ENCODE results near the gene PYY. TPM values are rescaled to one million over a fixed set of nuclear protein-coding genes. Genes with fewer than 3 reads are reported as not detected.

PYY gene
- total RNA-seq, 1 donor from 2014 or later, result not detected

DNA sequence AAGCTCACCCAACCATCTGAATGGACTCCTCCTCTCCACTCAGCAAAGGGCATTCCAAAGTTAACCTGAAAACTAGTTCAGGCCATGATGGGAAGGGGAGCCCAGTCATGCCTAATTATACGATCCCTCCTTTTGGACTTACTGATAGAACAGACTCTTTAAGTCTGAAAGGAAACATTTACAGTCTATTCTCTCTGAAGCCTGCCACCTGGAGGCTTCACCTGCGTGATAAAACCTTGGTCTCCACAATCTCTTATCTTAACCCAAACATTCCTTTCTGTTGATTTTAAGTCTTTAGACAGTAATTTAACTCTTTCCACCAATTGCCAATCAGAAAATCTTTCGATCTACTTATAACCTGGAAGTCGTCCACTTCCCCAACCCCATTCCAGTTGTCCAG is 37.4 kb downstream of the PYY start:
- TF ChIP-seq, protein P1, sequence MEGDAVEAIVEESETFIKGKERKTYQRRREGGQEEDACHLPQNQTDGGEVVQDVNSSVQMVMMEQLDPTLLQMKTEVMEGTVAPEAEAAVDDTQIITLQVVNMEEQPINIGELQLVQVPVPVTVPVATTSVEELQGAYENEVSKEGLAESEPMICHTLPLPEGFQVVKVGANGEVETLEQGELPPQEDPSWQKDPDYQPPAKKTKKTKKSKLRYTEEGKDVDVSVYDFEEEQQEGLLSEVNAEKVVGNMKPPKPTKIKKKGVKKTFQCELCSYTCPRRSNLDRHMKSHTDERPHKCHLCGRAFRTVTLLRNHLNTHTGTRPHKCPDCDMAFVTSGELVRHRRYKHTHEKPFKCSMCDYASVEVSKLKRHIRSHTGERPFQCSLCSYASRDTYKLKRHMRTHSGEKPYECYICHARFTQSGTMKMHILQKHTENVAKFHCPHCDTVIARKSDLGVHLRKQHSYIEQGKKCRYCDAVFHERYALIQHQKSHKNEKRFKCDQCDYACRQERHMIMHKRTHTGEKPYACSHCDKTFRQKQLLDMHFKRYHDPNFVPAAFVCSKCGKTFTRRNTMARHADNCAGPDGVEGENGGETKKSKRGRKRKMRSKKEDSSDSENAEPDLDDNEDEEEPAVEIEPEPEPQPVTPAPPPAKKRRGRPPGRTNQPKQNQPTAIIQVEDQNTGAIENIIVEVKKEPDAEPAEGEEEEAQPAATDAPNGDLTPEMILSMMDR (IDR thresholded peaks at IDR 0.05; ENCODE audit: borderline replicate concordance), result no peak
- H3K9me3 ChIP-seq (replicated peaks), result no peaks in the 10 kb centered on the region
- H3K36me3 ChIP-seq, result no peaks in the 10 kb centered on the region
- H3K27me3 ChIP-seq (ENCODE audit: low read depth), result no peaks in the 10 kb centered on the region
- intact Hi-C loops (cut with micrococcal nuclease), result no loop called here
- no peak overlapping the region for H3K4me3 ChIP-seq
- no peak for DNase-seq
- no peak overlapping the region for H3K27ac ChIP-seq (replicated peaks)
- peaks cover 18% of the 10 kb centered on the region for H3K4me1 ChIP-seq

DNA sequence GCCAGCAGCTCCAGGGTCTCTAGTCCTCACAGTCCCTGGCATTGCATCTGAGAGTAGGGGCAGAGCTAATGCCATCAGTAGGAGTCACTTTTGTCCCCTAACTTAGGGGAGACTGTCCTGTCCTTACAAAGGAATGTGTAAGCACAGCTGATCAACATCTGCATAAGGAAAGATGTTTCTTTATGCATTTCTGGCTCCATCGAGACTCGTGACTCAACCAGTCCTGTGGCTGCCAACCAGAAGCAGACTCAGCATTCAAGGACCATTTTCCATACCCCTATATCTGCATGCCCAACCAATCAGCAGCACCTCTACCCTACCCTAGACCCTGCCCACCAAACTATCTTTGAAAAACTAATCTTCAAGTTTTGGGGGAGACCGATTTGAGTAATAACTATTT is 38.2 kb downstream of the PYY start:
- intact Hi-C loops (cut with micrococcal nuclease), result no loop called here

DNA sequence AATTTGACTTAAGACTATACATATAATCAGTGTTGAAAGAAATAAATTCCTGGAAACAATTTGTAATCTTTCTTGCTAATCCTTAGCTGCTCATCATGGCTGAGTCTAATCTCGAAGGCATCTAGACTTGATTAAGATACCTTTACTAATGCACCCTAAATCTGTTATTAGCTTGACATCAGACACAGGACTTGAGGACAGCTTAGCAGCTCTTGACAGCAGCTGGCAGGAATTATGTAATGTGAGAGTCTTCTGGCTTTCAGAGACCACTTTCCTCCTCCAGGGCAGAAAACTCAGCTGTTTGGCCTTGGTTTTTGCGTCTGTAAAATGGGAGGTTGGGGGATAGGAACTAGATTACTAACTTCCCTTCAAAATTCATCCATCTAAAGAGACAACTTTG is 39.3 kb downstream of the PYY start:
- H3K36me3 ChIP-seq, result no peaks in the 10 kb centered on the region
- H3K4me3 ChIP-seq, result no peak overlapping the region
- H3K9me3 ChIP-seq (replicated peaks), result no peaks in the 10 kb centered on the region
- peaks cover 24% of the 10 kb centered on the region for H3K4me1 ChIP-seq
- H3K27ac ChIP-seq (replicated peaks), result no peak overlapping the region
- TF ChIP-seq, protein P1 (IDR thresholded peaks at IDR 0.05; ENCODE audit: borderline replicate concordance), result no peak
- intact Hi-C loops (cut with micrococcal nuclease), result no loop called here
- no peaks in the 10 kb centered on the region for H3K27me3 ChIP-seq (ENCODE audit: low read depth)
- no peak for DNase-seq

More for the DNA sequence above, 38.2 kb downstream of the PYY start:
- Histone ChIP-seq H3K4me1 (peaks cover 24% of the 10 kb centered on the region), H3K4me3 (no peak overlapping the region), H3K27ac (replicated peaks) (no peak overlapping the region), H3K36me3 (no peaks in the 10 kb centered on the region), H3K27me3 (ENCODE audit: low read depth) (no peaks in the 10 kb centered on the region), H3K9me3 (replicated peaks) (no peaks in the 10 kb centered on the region)
- TF ChIP-seq, protein P1 (IDR thresholded peaks at IDR 0.05; ENCODE audit: borderline replicate concordance), result no peak
- no peak for DNase-seq

DNA sequence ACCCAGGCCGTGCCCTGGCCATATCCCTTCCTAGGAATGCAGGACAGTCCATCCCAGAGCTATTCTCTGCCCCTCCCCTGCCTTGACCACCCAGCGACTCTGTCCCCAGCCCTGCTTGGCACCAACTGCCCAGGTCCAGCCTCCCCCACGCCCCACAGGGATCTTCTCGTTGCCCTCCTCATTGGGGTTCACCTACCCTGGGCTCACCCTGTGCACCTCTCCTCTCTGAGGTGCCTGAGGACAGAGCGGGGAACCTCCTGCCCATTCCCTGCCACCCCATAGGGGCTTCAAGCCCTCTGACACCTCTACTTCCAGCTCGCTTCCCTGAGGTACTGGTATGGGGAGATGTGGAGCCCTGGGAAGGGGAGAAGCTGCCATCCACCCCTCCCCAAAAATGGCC is 40.2 kb downstream of the PYY start:
- Histone ChIP-seq H3K36me3 (no peaks in the 10 kb centered on the region), H3K27ac (replicated peaks) (no peak overlapping the region), H3K9me3 (replicated peaks) (no peaks in the 10 kb centered on the region), H3K4me3 (no peak overlapping the region), H3K4me1 (peaks cover 25% of the 10 kb centered on the region), H3K27me3 (ENCODE audit: low read depth) (no peaks in the 10 kb centered on the region)
- no peak for DNase-seq
- intact Hi-C loops (cut with micrococcal nuclease), result no loop called here
- TF ChIP-seq, protein P1 (IDR thresholded peaks at IDR 0.05; ENCODE audit: borderline replicate concordance), result no peak

DNA sequence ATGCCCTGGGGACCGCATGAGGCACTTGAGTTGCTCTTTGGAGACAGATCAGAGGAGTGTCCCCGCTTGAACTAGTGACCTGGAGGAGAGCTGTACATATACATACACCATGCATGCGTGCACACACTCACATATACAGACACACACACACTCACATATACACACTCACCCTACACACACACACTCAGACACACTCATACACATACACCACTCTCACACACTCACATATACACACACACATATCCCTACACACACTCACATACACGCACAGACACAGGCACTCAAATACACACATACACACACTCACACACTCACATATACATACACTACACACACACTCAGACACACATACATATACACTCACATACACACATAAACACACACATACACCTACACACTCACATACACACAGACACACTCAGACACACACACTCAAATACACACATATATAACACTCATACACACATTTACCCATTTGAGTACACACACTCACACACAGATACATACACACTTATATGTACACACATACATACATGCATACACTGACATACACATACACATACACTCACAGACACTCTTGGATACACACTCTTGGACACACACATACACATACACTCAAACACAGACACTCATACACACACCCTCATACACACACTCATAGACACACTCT is 41.0 kb downstream of the PYY start:
- no peaks in the 10 kb centered on the region for H3K36me3 ChIP-seq
- H3K9me3 ChIP-seq (replicated peaks), result no peaks in the 10 kb centered on the region
- no peak overlapping the region for H3K4me3 ChIP-seq
- TF ChIP-seq, protein P1 (IDR thresholded peaks at IDR 0.05; ENCODE audit: borderline replicate concordance), result no peak
- no peaks in the 10 kb centered on the region for H3K27me3 ChIP-seq (ENCODE audit: low read depth)
- no peak for DNase-seq
- intact Hi-C loops (cut with micrococcal nuclease), result no loop called here
- peaks cover 30% of the 10 kb centered on the region for H3K4me1 ChIP-seq
- H3K27ac ChIP-seq (replicated peaks), result no peak overlapping the region

Data from left ventricle myocardium inferior (tissue), 1 donor.